HG03097 (cell line): ENCODE results near the gene DAAM1.
A peak's percentile ranks its signal among the peaks of the same experiment; 100 is the strongest.

ENCODE experiments used
- ATAC-seq: cut with Tn5 transposase; IDR thresholded peaks from one replicate; pipeline ENCODE4 v1.9.1; 2021; ENCODE audit not compliant: unreplicated experiment, low FRiP score

The DAAM1 gene

DNA sequence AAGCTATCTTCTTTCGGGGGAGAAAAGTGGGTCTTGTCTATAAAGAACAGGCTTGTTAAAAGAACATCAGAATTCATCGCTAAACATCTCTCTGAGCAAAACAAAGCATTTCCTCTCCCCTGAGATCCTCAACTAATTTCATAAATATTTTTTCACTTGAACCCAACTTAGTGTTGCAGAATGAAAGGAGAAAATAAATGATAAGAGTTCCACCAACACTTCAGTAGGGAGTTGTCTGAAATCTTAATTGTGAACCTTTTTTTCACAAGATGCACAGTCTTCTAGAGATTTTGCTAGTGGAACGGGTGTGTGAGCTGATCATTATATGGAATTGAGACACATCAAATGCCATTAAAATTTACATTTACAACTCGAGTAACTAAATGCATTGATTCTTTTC is 1.3 kb upstream of the DAAM1 start:
- no peak for ATAC-seq

DNA sequence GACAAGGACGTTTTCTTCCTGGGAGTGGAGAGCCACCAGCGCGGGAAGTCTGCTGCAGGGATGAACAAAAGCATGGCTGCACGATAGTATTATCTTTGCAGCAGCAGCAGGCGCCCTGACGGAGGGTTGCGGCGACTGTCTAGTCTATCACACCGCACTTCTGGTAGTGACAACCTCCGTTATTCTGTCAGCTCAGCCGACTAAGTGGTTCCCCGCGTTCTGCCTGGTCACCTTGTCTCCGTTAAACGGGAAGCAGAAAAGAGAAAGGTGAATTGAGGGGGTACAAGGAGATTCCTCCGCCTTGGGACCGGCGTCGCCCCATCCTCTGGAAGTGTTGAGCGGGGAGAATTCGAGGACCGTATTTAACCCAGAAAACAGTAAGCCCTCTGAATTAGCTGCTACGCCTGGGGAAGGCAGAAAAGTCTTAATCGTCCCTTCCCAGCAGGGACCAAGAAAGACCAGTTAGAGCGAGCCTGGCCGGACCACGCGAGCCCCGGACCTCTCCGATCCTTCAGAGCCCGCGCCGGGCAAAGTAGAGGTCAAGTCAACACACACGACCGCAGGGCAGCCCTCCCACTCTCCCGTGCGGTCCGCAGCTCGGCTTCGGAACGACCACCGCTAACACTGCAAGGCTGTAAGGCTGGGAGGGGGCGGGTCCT is 536 bp upstream of the DAAM1 start:
- peak; percentile 21 for ATAC-seq

DNA sequence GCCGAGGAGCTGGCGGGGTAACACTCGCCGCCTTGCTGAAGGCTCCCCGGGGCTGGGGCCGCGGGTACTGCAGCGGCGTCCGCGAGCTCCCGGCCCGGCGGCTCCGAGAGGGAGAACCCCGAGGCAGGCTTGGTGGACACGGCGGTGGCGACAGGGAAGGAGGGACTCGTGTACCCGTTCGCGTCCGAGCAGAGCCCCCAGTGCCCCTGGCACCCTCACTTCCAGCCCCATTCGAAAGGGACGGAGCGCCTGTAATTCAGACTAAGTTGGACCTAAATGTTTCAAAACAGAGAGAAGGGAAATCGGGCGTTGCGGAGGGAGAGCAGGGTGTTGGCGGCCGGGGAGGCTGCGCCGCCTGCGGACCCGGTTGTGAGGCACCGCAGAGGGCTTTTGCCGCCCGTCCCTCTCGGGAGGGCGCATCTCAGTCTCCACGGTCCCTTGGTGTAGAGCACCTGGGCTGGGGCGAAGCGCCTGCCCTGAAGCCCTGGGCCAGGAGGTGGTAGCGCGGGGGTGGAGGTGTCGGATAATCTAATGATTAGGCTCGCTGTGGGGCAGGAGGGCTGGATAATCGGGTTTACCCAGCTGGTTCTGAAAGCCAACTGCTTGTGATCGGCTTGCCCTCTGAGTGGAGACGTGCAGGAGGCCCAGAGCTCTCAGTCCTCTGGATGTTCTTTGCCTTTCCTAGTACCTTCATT is 771 bp downstream of the DAAM1 start:
- ATAC-seq, result peak; percentile 6

DNA sequence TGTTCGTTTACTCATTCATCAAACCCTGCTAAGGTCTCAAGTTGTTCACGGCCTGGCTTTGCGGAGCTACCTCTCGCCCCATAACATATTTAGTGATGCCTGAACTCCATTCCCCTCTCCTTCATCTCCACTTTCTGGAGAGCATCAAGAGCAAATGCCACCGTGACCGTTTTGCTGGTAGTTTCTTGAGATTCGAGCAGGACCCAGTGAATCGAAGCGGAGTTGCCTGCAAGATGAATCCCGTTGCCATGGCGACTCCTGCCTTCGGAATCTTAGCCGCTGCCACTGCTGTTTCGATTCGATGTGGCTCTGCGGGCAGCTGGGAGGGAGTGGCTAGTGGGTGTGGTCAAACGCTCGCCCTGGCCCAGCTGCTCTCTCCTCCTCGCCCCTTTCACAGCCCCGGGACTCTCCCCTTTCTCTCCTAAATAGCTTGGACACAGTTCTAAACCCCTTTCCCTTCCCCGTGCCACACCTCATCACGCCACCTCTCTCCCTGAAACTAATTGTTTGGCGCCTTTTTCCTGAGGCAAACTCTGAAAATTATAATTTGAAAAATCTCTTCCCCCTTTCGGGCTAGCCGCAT is 1.4 kb downstream of the DAAM1 start:
- peak; percentile 36 for ATAC-seq

DNA sequence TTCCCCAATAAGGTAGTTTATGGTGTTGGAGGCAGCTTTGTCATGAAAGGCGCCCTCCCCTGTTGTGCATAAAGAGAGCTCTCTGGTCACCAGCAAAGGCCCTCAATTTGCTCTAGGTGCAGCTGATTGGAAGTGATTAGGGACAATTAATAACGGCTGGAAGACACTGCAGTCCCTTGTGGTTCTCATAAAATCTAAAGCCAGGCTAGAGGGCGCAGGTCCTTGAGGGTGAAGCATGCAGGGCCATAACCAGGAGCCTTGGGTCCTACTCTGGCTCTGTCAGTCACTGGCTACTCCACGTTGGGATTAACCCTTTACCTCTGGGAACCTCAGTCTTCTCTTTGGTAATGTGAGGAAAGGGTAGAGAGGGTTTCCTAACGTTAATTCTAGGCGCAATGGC is 1.9 kb downstream of the DAAM1 start:
- peak; percentile 0 for ATAC-seq

DNA sequence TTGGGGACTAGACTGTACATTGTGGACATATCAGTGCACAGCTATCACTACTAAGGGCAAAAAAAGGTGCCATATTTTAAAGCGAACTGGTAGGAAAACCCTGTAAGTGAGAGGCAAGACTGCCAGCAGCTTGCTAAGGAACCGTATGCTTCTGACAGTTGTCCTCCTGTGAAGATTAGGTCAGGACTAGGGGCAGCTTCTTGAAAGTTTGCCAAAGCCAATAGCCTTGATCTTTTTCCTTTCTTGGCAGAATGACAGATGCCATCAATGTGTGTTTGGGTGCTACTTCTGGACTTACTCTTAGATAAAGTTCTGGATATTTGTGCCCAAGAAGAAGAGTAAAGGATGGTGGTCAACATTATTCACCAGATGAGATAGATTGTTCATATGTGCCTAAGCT is 7.4 kb downstream of the DAAM1 start:
- ATAC-seq, result no peak

GRCh38 chr14:59197695-59198262 is 9.3 kb downstream of the DAAM1 start:
- ATAC-seq, result no peak

DNA sequence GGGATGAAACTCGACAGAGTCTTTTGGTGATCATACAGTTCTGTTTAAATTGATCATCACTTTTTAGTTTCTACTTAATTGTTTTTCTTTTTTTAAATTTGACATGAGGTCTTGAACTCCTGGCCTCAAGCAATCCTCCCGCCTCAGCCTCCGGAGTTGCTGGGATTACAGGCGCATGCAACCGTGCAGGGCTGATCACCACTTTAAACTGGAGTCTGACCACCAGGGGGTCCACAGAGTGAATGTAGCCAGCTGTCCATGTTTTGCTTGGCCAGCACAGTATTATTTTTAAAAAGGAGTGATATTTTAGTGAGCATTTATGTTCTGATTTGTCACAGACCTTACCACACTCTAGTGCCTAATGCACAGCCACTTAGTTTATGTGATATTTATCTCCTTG is 10.7 kb downstream of the DAAM1 start:
- ATAC-seq, result no peak

- no peak for ATAC-seq
Measured at GRCh38 chr14:59199614-59200013, 11.1 kb downstream of the DAAM1 start.

DNA sequence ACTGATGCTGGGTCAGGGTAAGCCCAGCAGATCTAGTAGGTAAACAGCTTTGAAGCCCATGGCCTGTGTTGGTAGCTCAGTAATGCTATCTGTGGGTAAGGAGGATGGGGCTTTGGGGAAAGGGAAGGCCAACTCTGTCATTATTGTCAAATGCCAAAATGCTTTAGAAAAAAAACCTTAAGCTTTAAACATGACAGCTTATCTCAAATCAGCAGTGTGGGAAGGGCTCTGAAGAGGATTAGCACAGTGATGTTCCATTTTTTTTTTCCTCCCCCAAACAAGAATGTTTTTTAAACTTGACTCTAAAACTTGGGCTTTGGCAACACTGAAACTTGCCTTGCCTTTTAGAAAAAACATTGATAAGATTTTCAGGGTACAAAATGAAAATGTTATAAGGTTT is 11.7 kb downstream of the DAAM1 start:
- ATAC-seq, result no peak

GRCh38 chr14:59202031-59202430 is 13.6 kb downstream of the DAAM1 start:
- no peak for ATAC-seq

GRCh38 chr14:59204305-59204704 is 15.8 kb downstream of the DAAM1 start:
- no peak for ATAC-seq

GRCh38 chr14:59206892-59207291 is 18.4 kb downstream of the DAAM1 start:
- ATAC-seq, result no peak

GRCh38 chr14:59207506-59207933 is 19.1 kb downstream of the DAAM1 start:
- ATAC-seq, result no peak

DNA sequence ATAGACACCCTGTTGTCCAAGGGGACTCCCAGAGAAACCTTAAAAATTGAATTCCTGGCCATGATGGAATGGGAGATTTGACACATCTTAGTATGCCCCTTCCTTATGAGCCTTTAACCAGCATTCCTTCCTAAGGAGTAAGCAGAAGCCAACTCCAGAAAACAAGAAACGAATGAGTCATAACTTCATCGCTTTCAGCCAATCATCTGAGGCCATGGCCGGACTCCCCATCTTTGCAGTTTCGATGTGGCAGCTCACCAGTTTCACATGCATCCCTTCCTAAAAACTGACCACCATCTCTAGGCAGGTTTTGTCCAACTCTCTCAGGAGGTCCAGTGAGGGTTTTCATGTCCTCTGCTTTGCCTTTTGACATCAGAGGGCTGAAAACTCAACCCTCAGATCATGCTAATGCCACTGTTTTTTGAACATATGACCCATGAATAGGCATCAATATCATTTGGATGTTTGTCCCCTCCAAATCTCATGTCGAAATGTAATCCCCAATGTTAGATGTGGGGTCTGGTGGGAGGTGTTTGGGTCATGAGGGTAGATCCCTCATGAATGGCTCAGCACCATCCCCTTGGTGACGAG is 19.9 kb downstream of the DAAM1 start:
- ATAC-seq, result no peak

GRCh38 chr14:59208954-59209353 is 20.5 kb downstream of the DAAM1 start:
- ATAC-seq, result no peak

GRCh38 chr14:59210621-59211020 is 22.2 kb downstream of the DAAM1 start:
- no peak for ATAC-seq

GRCh38 chr14:59213368-59214315 is 25.2 kb downstream of the DAAM1 start:
- ATAC-seq, result no peak

DNA sequence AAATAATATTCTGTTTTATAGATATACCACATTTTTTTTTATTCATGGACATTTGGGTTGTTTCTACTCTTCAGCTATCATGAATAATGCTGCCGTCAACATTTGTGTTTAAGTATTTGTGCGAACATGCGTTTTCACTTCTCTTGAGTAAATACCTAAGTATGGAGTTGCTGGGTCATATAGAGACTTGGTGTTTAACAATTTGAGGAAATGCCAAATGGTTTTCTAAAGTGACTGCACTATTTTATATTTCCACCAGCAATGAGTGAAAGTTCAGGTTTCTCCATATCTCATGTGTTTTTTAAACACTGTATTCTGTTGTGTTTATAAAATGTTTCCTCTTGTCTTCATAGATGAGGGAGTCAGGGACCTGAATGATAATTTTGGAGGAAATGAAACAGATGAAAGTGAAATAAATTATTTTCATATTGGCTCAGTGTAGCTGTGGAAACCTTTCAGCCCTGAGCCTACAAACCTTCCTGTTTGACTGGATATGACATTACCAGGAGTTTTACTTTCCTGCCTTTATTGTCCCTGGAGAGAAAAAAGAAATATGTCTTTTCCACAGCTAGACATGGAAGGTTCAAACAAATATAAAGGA is 26.3 kb downstream of the DAAM1 start:
- ATAC-seq, result no peak

DNA sequence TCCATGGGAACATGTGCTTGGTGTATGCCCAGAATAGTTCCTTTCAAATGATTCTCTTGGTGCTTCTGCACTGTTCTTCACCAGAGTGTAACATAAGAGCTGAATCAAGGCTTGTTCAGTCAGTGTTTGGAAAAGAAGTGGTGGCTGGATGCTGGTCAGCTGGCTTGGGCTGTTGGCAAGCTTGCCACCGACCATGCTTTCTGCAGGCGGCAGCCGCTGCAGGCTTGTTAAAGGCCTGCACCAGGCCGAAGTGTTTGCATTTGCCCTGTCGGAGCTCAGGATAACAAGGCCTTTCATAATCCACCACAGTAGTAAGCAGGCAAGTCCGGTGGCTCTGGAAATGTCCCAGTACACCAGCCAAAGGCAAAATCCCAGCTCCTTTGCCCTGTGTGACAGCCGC is 26.9 kb downstream of the DAAM1 start:
- ATAC-seq, result no peak
